Spleen (tissue), 11 donors: ENCODE data around the gene GYG1. TPM values are rescaled to one million over a fixed set of nuclear protein-coding genes. Genes with fewer than 3 reads are reported as not detected.

Source experiments
- DNase-seq: peaks from one replicate; pipeline ENCODE4 v3.0.0-alpha.2; 2020
- H3K27ac ChIP-seq, 8 donors: fragments of 200-600 bp; sonication (generic) in 7 of 8; 1 replicate in 4 of 8; 2 replicates in 4 of 8; pipeline versions ENCODE4 v1.5.0 to v1.8.0; 2016 to 2021; ENCODE audit warnings: inconsistent platforms in 4 of 8, mild to moderate bottlenecking in 4 of 8, moderate library complexity in 1 of 8
- H3K27me3 ChIP-seq, 7 donors: fragments of 200-600 bp; sonication (generic) in 6 of 7; replicated peaks in 1 of 7; 1 replicate in 4 of 7; 2 replicates in 3 of 7; pipeline versions ENCODE4 v1.5.0 to v1.8.0; 2016 to 2021; ENCODE audit warnings: inconsistent platforms in 3 of 7, mild to moderate bottlenecking in 1 of 7
- H3K36me3 ChIP-seq, 6 donors: fragments of 200-600 bp; sonication (generic) in 5 of 6; 1 replicate in 4 of 6; 2 replicates in 2 of 6; pipeline versions ENCODE4 v1.5.0 to v1.8.0; 2016 to 2021; ENCODE audit warnings: inconsistent platforms in 2 of 6
- H3K4me1 ChIP-seq, 6 donors: fragments of 200-600 bp; sonication (generic) in 5 of 6; 1 replicate in 3 of 6; 2 replicates in 3 of 6; pipeline versions ENCODE4 v1.5.0 to v1.8.0; 2016 to 2021; ENCODE audit warnings: inconsistent platforms in 3 of 6
- H3K4me3 ChIP-seq, 8 donors: fragments of 200-600 bp; sonication (generic) in 7 of 8; 1 replicate in 4 of 8; 2 replicates in 4 of 8; pipeline versions ENCODE4 v1.5.0 to v1.8.0; 2016 to 2021; ENCODE audit warnings: inconsistent platforms in 4 of 8, mild to moderate bottlenecking in 4 of 8, moderate library complexity in 2 of 8
- H3K9me3 ChIP-seq, 8 donors: fragments of 200-600 bp; sonication (generic) in 7 of 8; 1 replicate in 4 of 8; 2 replicates in 4 of 8; pipeline versions ENCODE4 v1.5.0 to v1.8.0; 2016 to 2021; ENCODE audit warnings: inconsistent platforms in 4 of 8
- CTCF ChIP-seq, 11 experiments: fragments of 200-600 bp in 7 of 11; fragments of 450-650 bp in 4 of 11; sonication (generic) in 4 of 11; IDR thresholded peaks in 8 of 11; conservative IDR thresholded peaks in 3 of 11; 1 replicate in 7 of 11; 2 replicates in 4 of 11; pipeline versions ENCODE4 v1.4.0 to v1.8.0; 2016 to 2021; ENCODE audit warnings: antibody characterized with exemption in 11 of 11, inconsistent platforms in 4 of 11, mild to moderate bottlenecking in 1 of 11
- POLR2A ChIP-seq, 3 donors: fragments of 450-650 bp; IDR thresholded peaks; one replicate each; pipeline ENCODE4 v1.5.1; 2017; ENCODE audit warnings: antibody characterized with exemption in 3 of 3, mild to moderate bottlenecking in 1 of 3
- POLR2AphosphoS5 ChIP-seq, 3 donors: sonication (generic); formaldehyde crosslinking; IDR thresholded peaks; one replicate each; pipeline ENCODE4 v1.5.1; 2017; ENCODE audit warnings: antibody characterized with exemption in 3 of 3
- WGBS, 5 donors: extraction: QIAGEN DNeasy Blood & Tissue Kit in 3 of 5; methylation state at CpG; one replicate each; pipeline versions ENCODE4 v1.1.5 to v1.1.7; 2013 to 2018; 5-methylcytosine and 5-hydroxymethylcytosine counted together
- intact Hi-C: fragments of 100-400 bp; cut with DNase I; formaldehyde crosslinking; loops from one replicate; pipeline ENCODE4 v1.15.0; 2023; ENCODE audit warnings: low total_unique reads
- polyA plus RNA-seq, 3 donors: library from polyadenylated mRNA; stranded (reverse); fragments of 200-250 nt; gene quantifications; one replicate each; pipeline ENCODE4 v1.2.1, GENCODE V29; 2013
- total RNA-seq, 7 donors: library from RNA; depleted of rRNA in 3 of 7; stranded (reverse); fragments of >200 nt in 3 of 7; fragmentation: NEBNext Ultra II Directional in 4 of 7; extraction: Animal tissue kit (Norgen Biotek cat#: 25700) in 4 of 7; gene quantifications; one replicate each; pipeline versions ENCODE4 v1.1.0 to v1.2.1, GENCODE V29; 2016 to 2021
- donor health status: healthy with polysubstance abuse.
- donor health status: DM: no; HTN: no; CAD: no; lungs with moderate emphysema.
- donor health status: DM: no; HTN: no; CAD: no.
- donor health status: Bipolar disorder and iron deficiency.
- donor health status: healthy.
- donor health status: DM: no; HTN: no; CAD: no.
- donor health status: DM: yes; HTN: yes; CAD: no.

The GYG1 gene
- total and polyA plus RNA-seq, 10 donors: 21.4 to 117 (median 54.8) TPM

GRCh38 chr3:149019580-149019979, 28.2 kb downstream of the GYG1 start:
- 90 to 96% (median 95%) methylated on average over 4 of the region's 4 CpGs for WGBS, 5 donors
- peaks cover 0 to 35% (median 5%) of the 10 kb centered on the region in 6 donors for H3K4me1 ChIP-seq
- TF ChIP-seq POLR2A (IDR thresholded peaks at IDR 0.05) (no peak), CTCF (IDR thresholded peaks at IDR 0.05 in 8 of 11, conservative IDR thresholded peaks at IDR 0.05 in 3 of 11) (no peak)
- peaks cover 0 to 100% (median 45%) of the 10 kb centered on the region in 6 donors for H3K36me3 ChIP-seq
- H3K27me3 ChIP-seq: no peaks in the 10 kb centered on the region
- H3K9me3 ChIP-seq: peaks cover 0 to 2% (median 0%) of the 10 kb centered on the region in 8 donors
- intact Hi-C loops: no loop called here
- no peak overlapping the region for H3K4me3 ChIP-seq
- no peak for DNase-seq
- peak overlapping the region in 1 of 8 donors; percentile 1 for H3K27ac ChIP-seq

- no peaks in the 10 kb centered on the region for H3K27me3 ChIP-seq
- 69 to 89% (median 78%) methylated on average over 3 of the region's 3 CpGs for WGBS, 5 donors
- H3K4me1 ChIP-seq: peaks cover 0 to 34% (median 5%) of the 10 kb centered on the region in 6 donors
- H3K9me3 ChIP-seq: peaks cover 0 to 10% (median 2%) of the 10 kb centered on the region in 8 donors
- no peak for DNase-seq
- H3K36me3 ChIP-seq: peaks cover 0 to 100% (median 53%) of the 10 kb centered on the region in 6 donors
- intact Hi-C loops: no loop called here
- H3K27ac ChIP-seq: no peak overlapping the region
- H3K4me3 ChIP-seq: no peak overlapping the region
- no peak for TF ChIP-seq POLR2AphosphoS5 (IDR thresholded peaks at IDR 0.05)
- no peak for TF ChIP-seq POLR2A (IDR thresholded peaks at IDR 0.05)
- no peak for TF ChIP-seq CTCF (IDR thresholded peaks at IDR 0.05 in 8 of 11, conservative IDR thresholded peaks at IDR 0.05 in 3 of 11)
These were observed 29.0 kb downstream of the GYG1 start for GRCh38 chr3:149020196-149020838.

- peaks cover 0 to 30% (median 5%) of the 10 kb centered on the region in 6 donors for H3K4me1 ChIP-seq
- WGBS, 5 donors: 59 to 94% (median 83%) methylated on average over 4 of the region's 4 CpGs
- no peak overlapping the region for H3K27ac ChIP-seq
- intact Hi-C loops: no loop called here
- peaks cover 0 to 11% (median 3%) of the 10 kb centered on the region in 8 donors for H3K9me3 ChIP-seq
- peaks cover 0 to 100% (median 51%) of the 10 kb centered on the region in 6 donors for H3K36me3 ChIP-seq
- H3K27me3 ChIP-seq: no peaks in the 10 kb centered on the region
- TF ChIP-seq POLR2A (IDR thresholded peaks at IDR 0.05): no peak
- no peak overlapping the region for H3K4me3 ChIP-seq
- no peak for DNase-seq
These were observed 29.5 kb downstream of the GYG1 start for GRCh38 chr3:149020839-149021252.

- Histone ChIP-seq H3K36me3 (peaks cover 0 to 100% (median 53%) of the 10 kb centered on the region in 6 donors), H3K4me3 (no peak overlapping the region), H3K27ac (no peak overlapping the region), H3K27me3 (no peaks in the 10 kb centered on the region), H3K9me3 (peaks cover 0 to 11% (median 3%) of the 10 kb centered on the region in 8 donors), H3K4me1 (peaks cover 0 to 21% (median 1%) of the 10 kb centered on the region in 6 donors)
- DNase-seq: no peak
- 40 to 73% (median 49%) methylated on average over 1 of the region's 1 CpG for WGBS, 5 donors
- intact Hi-C loops: no loop called here
- TF ChIP-seq POLR2AphosphoS5 (IDR thresholded peaks at IDR 0.05): no peak
- TF ChIP-seq POLR2A (IDR thresholded peaks at IDR 0.05): no peak
- no peak for TF ChIP-seq CTCF (IDR thresholded peaks at IDR 0.05 in 8 of 11, conservative IDR thresholded peaks at IDR 0.05 in 3 of 11)
These were observed 30.5 kb downstream of the GYG1 start for GRCh38 chr3:149021830-149022229.
